ENCODE measurements around the gene KLF14.

DNA sequence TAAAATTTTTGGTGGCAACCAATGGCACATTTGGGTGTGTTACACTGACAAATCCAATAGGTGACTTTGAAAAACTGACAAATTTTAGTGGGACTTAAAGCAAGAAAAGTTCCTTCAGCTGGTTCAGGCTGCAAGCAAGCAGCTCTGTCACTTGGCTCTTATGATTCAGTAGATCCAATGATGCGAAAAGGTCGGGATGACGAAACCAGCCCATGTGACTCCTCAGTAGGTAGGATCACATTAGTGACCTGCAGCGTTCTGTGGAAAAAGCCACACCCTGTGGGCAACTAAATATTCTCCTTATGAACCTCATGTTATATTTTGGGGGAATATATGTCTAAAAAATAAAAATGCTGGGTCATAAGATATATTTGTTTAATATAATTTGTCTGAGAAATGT is 34.3 kb downstream of the KLF14 start:
- TF ChIP-seq, protein P1, sequence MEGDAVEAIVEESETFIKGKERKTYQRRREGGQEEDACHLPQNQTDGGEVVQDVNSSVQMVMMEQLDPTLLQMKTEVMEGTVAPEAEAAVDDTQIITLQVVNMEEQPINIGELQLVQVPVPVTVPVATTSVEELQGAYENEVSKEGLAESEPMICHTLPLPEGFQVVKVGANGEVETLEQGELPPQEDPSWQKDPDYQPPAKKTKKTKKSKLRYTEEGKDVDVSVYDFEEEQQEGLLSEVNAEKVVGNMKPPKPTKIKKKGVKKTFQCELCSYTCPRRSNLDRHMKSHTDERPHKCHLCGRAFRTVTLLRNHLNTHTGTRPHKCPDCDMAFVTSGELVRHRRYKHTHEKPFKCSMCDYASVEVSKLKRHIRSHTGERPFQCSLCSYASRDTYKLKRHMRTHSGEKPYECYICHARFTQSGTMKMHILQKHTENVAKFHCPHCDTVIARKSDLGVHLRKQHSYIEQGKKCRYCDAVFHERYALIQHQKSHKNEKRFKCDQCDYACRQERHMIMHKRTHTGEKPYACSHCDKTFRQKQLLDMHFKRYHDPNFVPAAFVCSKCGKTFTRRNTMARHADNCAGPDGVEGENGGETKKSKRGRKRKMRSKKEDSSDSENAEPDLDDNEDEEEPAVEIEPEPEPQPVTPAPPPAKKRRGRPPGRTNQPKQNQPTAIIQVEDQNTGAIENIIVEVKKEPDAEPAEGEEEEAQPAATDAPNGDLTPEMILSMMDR (IDR thresholded peaks at IDR 0.05), result no peak
- no peak for TF ChIP-seq POLR2A (IDR thresholded peaks at IDR 0.05)

Measured in heart left ventricle (tissue), 13 donors.